Epithelial cell of esophagus (primary cell): ENCODE data around the gene LDB2.

Experiments used
- DNase-seq: peaks from one replicate; pipeline ENCODE4 v3.0.0; 2010; ENCODE audit warnings: low read depth
- H3K4me3 ChIP-seq: 2 replicates; pipeline ENCODE4 v1.5.1; 2011; ENCODE audit warnings: mild to moderate bottlenecking, low read length, control low read depth
- TF ChIP-seq, protein P1 (sequence below): IDR thresholded peaks from 2 replicates; pipeline ENCODE4 v1.5.1; 2011; ENCODE audit warnings: low read depth, mild to moderate bottlenecking, low read length, control low read depth, inconsistent platforms; ENCODE audit not compliant: insufficient read depth; ENCODE audit errors: missing control alignments

The LDB2 gene

DNA sequence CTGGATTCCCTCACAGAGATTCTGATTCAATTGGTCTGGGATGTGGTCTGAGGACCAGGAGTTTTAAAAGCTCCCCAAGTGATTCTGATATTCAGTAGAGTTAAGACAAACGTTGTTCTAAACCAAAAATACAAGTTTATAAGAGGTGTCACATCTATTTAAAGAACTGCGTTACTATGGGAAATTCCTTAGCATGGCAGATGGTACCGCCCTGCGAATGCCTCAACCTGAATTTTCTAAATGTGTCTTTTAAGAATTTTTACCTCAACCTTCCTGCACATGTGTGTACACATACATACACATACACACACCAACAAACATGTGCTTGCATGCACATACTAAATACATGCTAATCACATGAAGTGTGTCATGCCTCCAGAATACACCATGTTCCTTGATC lies 343.3 kb downstream of the LDB2 start:
- no peak overlapping the region for H3K4me3 ChIP-seq
- TF ChIP-seq, protein P1, sequence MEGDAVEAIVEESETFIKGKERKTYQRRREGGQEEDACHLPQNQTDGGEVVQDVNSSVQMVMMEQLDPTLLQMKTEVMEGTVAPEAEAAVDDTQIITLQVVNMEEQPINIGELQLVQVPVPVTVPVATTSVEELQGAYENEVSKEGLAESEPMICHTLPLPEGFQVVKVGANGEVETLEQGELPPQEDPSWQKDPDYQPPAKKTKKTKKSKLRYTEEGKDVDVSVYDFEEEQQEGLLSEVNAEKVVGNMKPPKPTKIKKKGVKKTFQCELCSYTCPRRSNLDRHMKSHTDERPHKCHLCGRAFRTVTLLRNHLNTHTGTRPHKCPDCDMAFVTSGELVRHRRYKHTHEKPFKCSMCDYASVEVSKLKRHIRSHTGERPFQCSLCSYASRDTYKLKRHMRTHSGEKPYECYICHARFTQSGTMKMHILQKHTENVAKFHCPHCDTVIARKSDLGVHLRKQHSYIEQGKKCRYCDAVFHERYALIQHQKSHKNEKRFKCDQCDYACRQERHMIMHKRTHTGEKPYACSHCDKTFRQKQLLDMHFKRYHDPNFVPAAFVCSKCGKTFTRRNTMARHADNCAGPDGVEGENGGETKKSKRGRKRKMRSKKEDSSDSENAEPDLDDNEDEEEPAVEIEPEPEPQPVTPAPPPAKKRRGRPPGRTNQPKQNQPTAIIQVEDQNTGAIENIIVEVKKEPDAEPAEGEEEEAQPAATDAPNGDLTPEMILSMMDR = no peak
- DNase-seq = no peak

DNA sequence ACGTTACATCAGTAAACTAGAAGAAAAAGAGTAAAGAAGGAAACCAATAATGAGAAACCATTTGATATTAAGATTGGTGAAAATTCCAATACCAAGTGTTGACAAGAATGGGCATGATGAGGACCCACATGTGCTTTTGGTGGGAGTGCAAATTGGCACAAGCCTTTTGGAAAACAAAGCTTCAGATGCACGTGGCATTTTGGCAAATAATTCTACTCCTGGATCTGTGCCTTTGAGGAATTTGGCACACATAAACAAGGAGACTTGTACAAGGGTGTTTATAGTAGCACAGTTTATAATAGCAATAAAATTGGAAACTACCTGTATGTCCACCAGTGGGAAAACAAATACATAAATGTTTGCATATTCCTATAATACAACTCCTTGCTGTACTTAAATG lies 347.9 kb downstream of the LDB2 start:
- TF ChIP-seq, protein P1 = no peak
- no peak overlapping the region for H3K4me3 ChIP-seq
- no peak for DNase-seq

DNA sequence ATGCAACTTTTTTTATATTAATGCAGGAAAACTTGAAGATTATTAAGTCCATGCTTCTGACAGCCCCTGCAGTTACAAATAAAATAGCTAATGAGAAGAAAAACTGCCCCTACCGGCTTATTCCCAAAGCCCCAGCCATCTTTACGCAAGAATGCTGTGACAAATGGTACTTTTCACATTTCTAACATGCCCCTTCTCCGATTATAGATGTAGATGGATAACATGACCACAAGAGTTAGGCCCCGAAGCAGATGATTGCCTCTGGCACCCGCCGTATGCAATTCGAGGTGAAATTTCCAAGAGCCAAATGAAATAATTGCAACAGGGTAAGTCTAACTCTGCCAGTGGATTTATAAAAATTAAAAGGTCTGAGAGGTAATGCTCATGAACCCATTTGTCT lies 352.8 kb downstream of the LDB2 start:
- no peak for DNase-seq
- no peak overlapping the region for H3K4me3 ChIP-seq
- TF ChIP-seq, protein P1 = no peak

DNA sequence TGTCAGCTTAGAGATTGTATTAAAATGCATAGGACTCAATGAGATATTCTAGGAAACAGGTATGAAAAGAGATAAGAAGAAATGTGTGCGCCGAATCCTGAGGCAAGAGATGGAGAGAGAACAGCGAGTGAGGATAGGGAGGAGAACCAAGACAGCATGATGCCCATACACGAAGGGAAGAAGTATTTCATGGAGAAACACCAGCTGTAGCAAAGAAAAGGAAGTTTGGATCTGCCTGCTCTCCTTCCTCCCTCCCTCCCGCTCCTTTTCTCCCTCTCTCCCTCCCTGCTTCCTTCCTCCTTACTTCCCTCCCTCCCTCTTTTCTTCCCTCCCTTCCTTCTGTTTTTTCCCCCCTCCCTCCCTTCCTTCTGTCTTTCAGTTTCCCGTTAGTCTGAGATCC lies 353.6 kb downstream of the LDB2 start:
- H3K4me3 ChIP-seq = no peak overlapping the region
- no peak for DNase-seq
- TF ChIP-seq, protein P1 = no peak

DNA sequence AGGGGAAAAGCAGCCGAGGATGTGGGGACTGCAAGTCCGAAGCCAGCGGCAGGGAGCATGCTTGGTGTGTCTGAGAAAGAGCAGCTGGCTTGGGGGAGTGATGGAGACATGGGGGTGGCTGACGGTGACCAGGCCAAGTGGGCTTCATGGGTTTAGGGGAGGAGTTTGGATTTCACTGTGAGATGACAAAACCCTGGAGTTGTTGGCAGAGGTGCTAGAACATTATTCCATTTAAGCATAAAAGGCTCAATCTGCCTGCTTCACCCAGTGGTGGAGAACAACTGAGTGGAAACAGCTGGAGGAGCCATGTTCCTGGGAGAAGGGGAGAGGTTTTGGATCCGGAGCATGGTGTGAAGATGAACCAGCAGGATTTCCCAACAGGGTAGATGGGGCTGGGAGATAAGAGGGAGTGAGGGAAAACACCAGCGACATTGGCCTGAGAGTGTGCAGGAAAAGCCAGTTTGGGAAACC lies 354.2 kb downstream of the LDB2 start:
- no peak overlapping the region for H3K4me3 ChIP-seq
- no peak for DNase-seq
- TF ChIP-seq, protein P1 = no peak

DNA sequence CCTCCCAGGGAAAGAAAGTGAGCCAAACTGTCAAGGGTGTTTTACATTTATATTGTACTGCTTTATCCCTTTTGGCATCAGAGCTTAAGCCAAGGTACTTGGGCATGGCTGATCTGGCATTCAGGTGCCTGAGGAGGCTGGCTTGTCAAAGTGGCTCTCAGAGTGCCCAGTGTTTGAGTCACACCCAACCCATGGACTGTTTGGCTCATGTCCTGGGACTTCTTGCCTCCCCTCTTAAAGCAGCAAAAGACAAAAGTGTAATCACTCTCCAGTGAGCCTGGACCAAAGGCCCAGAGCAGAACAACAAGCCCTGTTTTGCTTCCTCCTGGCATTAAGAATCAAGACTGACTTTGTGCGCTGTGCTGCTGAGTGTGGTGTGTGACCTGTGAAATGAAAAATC lies 360.5 kb downstream of the LDB2 start:
- no peak for DNase-seq
- no peak overlapping the region for H3K4me3 ChIP-seq
- TF ChIP-seq, protein P1 = no peak

DNA sequence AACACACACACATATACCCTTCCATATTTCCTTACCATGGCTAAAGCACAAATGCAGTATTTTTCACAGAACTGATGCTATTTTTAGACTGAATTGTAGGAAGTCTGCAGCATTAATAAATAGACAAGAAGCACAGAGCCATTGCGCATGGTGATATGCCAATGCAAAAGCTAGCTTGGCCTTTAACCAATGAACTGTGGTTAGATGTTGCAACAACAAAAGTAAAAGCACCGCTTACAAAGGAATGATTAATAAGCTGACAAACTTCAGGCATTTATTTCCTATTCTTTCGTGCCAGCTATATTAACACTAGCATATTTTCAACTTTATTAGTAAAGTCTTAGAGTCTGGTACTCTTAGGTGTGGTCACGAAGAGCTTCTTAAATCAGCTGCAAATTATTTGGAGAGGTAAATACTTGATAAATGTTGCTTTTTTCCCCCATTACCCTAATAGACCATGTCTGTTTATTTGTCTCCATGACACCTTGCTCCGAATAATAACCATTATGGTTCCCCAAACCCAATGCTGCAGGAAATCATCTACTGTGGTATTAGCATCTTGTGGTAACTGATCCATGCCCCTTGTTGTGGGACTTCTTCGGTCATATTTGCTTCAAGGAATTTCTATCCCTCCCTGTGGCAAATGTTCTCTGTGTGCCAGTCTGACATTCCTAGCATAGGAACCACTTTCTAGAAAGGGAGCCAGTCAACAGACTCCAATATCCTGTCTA lies 366.0 kb downstream of the LDB2 start:
- H3K4me3 ChIP-seq = no peak overlapping the region
- TF ChIP-seq, protein P1 = no peak
- DNase-seq = peak; percentile 52
